Measurements from ENCODE around the gene LIMCH1.

GRCh38 chr4:41633321-41633720 is 95.4 kb downstream of the LIMCH1 start:
- TF ChIP-seq CTCF (IDR thresholded peaks at IDR 0.05) (no peak), EZH2phosphoT487 (IDR thresholded peaks at IDR 0.05) (no peak)
